ENCODE data around the gene SMPD1. TPM values are rescaled to one million over a fixed set of nuclear protein-coding genes. Genes with fewer than 3 reads are reported as not detected.
A peak's percentile ranks its signal among the peaks of the same experiment; 100 is the strongest.
"Not testable (repeated sequence)": the region's sequence is repeated elsewhere in the genome, so short reads cannot be mapped to it uniquely, and the experiment has no call there.

Gene SMPD1
- total and polyA plus RNA-seq, 2 donors: 9.5 to 33.8 TPM

DNA sequence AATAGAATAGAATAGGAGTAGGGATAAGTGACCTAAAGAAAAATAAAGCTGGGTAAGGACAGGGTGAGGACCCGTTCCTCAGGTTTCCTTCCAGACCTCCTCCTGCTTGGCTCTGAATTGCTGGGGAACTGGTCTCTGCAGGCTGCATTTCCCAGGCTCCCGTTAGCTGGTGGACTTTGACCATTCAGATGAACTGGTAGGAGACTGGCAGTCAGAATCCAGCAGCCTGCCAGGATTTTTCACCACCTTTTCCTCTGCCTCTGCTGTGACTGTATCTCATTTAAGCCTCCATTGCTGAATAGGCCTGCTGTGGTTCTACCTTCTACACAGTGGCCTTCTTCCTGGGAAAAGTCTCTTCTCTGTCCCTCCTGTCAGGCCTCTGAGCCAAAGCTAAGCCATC, 24.6 kb upstream of the SMPD1 start:
- H3K4me1 ChIP-seq (ENCODE audit: insufficient read depth): no peaks in the 10 kb centered on the region
- H3K36me3 ChIP-seq (ENCODE audit: insufficient read depth): no peaks in the 10 kb centered on the region
- no peak overlapping the region for H3K27ac ChIP-seq (ENCODE audit: low read depth)
- H3K4me3 ChIP-seq (ENCODE audit: low read depth, low read length): no peak overlapping the region
- no peak for DNase-seq (ENCODE audit: extremely low spot score)
- 85% methylated on average over 2 of the region's 2 CpGs for WGBS

DNA sequence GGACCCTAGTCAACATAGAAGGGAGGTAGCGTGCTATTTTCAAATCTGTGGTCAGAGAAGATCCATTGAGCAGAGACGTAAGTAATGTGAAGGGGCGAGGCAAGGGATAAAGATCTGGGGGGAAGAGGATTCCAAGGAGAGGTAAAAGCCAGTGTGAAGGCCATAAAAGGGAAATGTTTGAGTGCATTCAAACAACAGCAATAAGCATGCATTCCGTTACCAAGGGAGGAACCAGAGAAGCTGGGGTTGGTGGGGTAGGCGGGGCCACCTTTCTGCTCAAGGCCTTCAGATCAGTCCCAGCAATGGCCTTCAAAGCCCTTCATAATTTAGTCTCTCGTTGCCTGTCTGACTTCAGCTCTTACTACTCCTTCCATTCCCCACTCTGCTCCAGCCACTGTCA, 18.4 kb upstream of the SMPD1 start:
- no peaks in the 10 kb centered on the region for H3K36me3 ChIP-seq (ENCODE audit: insufficient read depth)
- WGBS: 77% methylated on average over 6 of the region's 6 CpGs
- no peak for DNase-seq (ENCODE audit: extremely low spot score)

DNA sequence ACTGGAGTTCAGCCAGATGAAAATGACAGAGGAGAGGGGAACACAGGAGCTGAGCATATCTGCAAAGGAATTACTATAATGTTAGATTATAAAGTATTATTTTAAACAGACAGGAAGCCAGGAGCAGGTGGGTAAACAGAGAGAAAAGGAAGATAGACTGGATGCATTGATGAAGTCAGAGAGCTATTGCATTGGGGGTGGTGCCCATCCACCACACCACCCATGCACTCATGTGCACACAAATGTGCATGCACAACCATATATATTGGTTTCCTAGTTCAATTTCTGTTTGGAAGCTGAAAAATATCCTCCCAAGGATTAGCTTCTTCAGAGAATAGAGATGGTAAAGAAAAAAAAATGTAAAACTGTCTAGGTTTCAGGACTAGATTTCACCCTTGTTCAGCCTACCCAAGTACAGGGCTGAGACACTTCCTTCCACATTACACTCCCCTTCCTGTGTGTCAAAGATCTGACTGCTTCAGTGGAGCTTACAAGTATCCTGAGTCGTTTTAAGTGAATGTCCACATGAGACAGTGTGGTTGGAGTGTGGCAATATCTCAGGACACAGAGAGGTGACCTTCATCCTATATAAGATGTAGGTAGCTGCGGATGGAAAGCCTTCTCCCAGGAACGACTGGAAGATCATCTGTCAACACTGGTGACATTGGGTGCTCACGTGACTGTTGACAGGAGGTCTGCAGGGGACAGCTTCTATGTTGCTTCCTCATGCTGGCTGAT, 12.2 kb upstream of the SMPD1 start:
- 42% methylated on average over 4 of the region's 4 CpGs for WGBS
- H3K36me3 ChIP-seq (ENCODE audit: insufficient read depth): no peaks in the 10 kb centered on the region
- no peak overlapping the region for H3K4me3 ChIP-seq (ENCODE audit: low read depth, low read length)
- no peaks in the 10 kb centered on the region for H3K4me1 ChIP-seq (ENCODE audit: insufficient read depth)
- H3K27ac ChIP-seq (ENCODE audit: low read depth): no peak overlapping the region
- no peak for DNase-seq (ENCODE audit: extremely low spot score)

More for the DNA sequence above, 18.4 kb upstream of the SMPD1 start:
- Histone ChIP-seq H3K27ac (ENCODE audit: low read depth) (no peak overlapping the region), H3K4me3 (ENCODE audit: low read depth, low read length) (no peak overlapping the region), H3K4me1 (ENCODE audit: insufficient read depth) (no peaks in the 10 kb centered on the region)

DNA sequence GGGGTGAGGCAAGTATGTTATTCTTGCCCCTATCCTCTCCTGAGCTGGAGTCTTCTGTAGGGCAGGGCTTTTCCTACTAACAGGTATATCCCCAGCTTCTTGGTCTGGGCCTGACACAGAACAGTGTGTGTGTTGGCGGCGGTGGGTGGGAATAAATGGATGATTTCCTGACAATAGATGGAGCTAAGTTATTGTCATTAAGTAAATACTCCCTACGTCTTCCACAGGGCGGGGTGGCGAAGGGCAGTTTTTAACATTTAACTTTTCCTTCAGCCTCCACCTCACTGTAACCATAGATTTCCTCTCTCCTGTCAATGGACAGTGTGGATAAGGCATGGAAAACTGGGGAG, 11.7 kb upstream of the SMPD1 start:
- Histone ChIP-seq H3K4me3 (ENCODE audit: low read depth, low read length) (no peak overlapping the region), H3K27ac (ENCODE audit: low read depth) (no peak overlapping the region), H3K36me3 (ENCODE audit: insufficient read depth) (no peaks in the 10 kb centered on the region), H3K4me1 (ENCODE audit: insufficient read depth) (no peaks in the 10 kb centered on the region)
- no peak for DNase-seq (ENCODE audit: extremely low spot score)
- WGBS: 73% methylated on average over 5 of the region's 5 CpGs

DNA sequence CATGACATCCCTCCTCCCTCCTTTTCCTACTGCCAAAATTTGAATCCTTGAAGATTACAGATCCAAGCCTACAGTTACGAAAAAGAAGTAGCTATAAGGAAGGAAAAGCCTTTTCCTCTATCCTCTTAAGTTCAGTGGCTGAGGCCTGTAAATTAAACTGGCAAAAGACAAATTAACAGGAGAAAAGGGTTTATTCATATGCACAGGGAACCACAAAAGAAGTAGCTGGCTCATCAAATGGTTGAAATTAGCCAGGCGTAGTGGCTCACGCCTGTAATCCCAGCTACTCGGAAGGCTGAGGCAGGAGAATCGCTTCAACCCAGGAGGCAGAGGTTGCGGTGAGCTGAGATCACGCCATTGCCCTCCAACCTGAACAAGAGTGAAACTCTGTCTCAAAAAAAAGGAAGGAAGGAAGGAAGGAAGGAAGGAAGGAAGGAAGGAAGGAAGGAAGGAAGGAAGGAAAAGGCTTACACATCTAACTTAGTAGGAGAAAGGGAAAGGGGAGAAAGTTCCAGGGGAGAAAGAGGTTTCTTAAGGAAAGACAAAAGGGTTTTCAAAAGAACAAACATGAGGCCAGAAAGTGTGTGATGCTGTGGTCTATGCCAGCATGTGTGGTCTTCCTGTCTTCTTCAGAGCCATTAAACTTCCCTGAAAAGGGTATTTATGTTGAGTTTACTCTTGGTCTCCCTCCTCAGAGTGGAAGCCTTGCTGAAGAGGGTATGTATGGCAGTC, 5.1 kb upstream of the SMPD1 start:
- DNase-seq (ENCODE audit: extremely low spot score): no peak
- Histone ChIP-seq H3K36me3 (ENCODE audit: insufficient read depth) (no peaks in the 10 kb centered on the region), H3K27ac (ENCODE audit: low read depth) (no peak overlapping the region), H3K4me1 (ENCODE audit: insufficient read depth) (no peaks in the 10 kb centered on the region), H3K4me3 (ENCODE audit: low read depth, low read length) (no peak overlapping the region)
- 82% methylated on average over 7 of the region's 7 CpGs for WGBS

DNA sequence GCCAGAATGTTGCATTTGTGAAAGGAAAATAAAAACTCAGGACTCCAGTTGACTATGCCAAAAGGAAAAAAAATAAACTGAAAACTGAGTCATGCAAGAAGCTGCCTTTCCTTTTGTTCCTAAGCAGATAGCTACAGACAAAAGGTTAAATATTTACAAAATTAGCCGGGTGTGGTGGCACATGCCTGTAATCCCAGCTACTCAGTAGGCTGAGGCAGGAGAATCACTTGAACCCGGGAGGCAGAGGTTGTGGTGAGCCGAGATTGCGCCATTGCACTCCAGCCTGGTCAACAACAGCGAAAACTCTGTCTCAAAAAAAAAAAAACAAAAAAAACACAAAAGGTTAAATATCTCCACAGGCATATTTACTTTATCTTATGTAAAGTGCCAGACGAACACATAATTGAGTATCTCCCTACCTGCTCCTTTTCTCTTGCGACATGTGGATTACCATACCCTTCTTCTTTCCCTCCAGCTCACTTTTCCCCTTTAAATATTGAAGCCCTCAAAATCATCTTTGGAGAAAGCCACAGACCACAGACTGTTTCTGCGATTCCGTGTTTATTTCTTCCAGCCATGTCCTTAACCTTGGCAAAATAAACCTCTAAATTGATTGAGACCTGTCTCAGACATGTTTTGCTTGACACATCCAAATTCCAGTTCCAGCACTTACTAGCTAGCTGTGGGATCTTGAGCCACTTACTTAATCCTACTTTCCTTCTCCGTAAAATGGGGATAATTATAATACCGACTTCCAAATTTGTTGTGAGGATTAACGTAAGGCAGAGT, 2.3 kb upstream of the SMPD1 start:
- no peak for DNase-seq (ENCODE audit: extremely low spot score)
- Histone ChIP-seq H3K27ac (ENCODE audit: low read depth) (no peak overlapping the region), H3K4me3 (ENCODE audit: low read depth, low read length) (no peak overlapping the region), H3K4me1 (ENCODE audit: insufficient read depth) (no peaks in the 10 kb centered on the region), H3K36me3 (ENCODE audit: insufficient read depth) (no peaks in the 10 kb centered on the region)
- 66% methylated on average over 12 of the region's 12 CpGs for WGBS

DNA sequence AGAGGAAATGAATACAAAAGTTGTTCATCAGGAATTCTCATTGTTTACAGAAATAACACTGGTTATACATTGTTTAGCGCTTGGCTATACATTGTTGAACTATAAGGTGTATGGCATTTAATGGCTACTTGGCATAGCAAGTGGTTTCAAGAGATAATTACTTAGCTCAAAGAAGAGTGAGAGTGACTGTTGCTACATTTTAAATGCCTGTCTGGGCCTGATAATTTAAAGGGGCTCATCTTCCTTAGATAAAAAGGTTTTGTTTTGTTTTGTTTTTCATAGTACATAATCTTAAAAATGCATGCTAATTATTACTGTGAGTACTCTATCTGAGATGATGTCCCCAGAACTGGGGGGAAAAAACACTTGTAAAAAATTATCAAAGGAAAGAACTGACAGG, 1.5 kb upstream of the SMPD1 start:
- no peak for DNase-seq (ENCODE audit: extremely low spot score)
- Histone ChIP-seq H3K4me1 (ENCODE audit: insufficient read depth) (no peaks in the 10 kb centered on the region), H3K4me3 (ENCODE audit: low read depth, low read length) (no peak overlapping the region), H3K36me3 (ENCODE audit: insufficient read depth) (no peaks in the 10 kb centered on the region), H3K27ac (ENCODE audit: low read depth) (no peak overlapping the region)
- 91% methylated on average over 1 of the region's 1 CpG for WGBS

DNA sequence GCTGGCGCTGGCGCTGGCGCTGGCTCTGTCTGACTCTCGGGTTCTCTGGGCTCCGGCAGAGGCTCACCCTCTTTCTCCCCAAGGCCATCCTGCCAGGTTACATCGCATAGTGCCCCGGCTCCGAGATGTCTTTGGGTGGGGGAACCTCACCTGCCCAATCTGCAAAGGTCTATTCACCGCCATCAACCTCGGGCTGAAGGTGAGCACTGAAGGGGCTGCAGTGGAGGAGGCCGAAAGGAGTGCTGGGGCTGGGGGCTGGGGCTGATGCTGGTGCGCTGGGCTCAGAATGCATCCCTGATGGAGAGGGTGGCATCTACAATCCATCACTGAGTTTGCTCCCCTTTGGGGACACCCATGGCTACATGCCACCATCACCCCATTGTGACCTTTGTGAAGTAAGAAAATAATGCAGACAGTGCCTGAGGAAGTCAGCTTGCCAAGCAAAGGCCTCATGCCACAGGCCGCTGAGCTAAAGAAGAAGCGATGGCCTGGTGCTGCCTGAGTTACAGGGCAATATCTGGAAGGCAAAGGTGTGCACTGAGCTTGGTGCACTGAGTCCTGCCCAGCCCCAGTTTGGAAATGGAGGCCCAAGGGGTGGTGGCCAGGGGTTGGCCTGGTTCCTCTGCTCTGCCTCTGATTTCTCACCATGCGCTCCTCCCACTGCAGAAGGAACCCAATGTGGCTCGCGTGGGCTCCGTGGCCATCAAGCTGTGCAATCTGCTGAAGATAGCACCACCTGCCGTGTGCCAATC, 620 bp downstream of the SMPD1 start:
- 30% methylated on average over 19 of the region's 19 CpGs for WGBS
- no peak for DNase-seq (ENCODE audit: extremely low spot score)
- H3K4me3 ChIP-seq (ENCODE audit: low read depth, low read length): peak overlapping the region; percentile 80
- no peaks in the 10 kb centered on the region for H3K36me3 ChIP-seq (ENCODE audit: insufficient read depth)
- peak overlapping the region; percentile 87 for H3K27ac ChIP-seq (ENCODE audit: low read depth)
- H3K4me1 ChIP-seq (ENCODE audit: insufficient read depth): no peaks in the 10 kb centered on the region

DNA sequence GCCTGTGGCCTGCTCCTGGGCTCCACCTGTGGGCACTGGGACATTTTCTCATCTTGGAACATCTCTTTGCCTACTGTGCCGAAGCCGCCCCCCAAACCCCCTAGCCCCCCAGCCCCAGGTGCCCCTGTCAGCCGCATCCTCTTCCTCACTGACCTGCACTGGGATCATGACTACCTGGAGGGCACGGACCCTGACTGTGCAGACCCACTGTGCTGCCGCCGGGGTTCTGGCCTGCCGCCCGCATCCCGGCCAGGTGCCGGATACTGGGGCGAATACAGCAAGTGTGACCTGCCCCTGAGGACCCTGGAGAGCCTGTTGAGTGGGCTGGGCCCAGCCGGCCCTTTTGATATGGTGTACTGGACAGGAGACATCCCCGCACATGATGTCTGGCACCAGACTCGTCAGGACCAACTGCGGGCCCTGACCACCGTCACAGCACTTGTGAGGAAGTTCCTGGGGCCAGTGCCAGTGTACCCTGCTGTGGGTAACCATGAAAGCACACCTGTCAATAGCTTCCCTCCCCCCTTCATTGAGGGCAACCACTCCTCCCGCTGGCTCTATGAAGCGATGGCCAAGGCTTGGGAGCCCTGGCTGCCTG, 1.4 kb downstream of the SMPD1 start:
- H3K27ac ChIP-seq (ENCODE audit: low read depth): no peak overlapping the region
- H3K4me3 ChIP-seq (ENCODE audit: low read depth, low read length): peak overlapping the region; percentile 80
- no peaks in the 10 kb centered on the region for H3K4me1 ChIP-seq (ENCODE audit: insufficient read depth)
- DNase-seq (ENCODE audit: extremely low spot score): no peak
- WGBS: 94% methylated on average over 18 of the region's 18 CpGs
- no peaks in the 10 kb centered on the region for H3K36me3 ChIP-seq (ENCODE audit: insufficient read depth)

DNA sequence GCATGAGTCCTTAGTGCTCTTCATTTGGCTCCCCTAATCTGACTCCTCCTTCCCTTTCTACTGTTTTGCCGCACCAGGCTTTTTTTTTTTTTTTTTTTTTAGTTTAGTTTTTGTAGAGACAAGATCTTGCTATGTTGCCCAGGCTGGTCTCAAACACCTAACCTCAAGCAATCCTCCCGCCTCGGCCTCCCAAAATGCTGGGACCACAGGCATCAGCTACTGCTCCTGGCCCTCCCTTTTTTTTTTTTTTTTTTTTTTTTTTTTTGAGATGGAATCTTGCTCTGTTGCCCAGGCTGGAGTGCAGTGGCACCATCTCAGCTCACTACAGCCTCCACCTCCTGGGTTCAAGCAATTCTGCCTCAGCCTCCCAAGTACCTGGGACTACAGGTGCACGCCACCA, 2.0 kb downstream of the SMPD1 start:
- 99% methylated on average over 4 of the region's 4 CpGs for WGBS
- H3K36me3 ChIP-seq (ENCODE audit: insufficient read depth); DNase-seq (ENCODE audit: extremely low spot score); H3K4me3 ChIP-seq (ENCODE audit: low read depth, low read length); H3K4me1 ChIP-seq (ENCODE audit: insufficient read depth); H3K27ac ChIP-seq (ENCODE audit: low read depth): not testable (repeated sequence)

DNA sequence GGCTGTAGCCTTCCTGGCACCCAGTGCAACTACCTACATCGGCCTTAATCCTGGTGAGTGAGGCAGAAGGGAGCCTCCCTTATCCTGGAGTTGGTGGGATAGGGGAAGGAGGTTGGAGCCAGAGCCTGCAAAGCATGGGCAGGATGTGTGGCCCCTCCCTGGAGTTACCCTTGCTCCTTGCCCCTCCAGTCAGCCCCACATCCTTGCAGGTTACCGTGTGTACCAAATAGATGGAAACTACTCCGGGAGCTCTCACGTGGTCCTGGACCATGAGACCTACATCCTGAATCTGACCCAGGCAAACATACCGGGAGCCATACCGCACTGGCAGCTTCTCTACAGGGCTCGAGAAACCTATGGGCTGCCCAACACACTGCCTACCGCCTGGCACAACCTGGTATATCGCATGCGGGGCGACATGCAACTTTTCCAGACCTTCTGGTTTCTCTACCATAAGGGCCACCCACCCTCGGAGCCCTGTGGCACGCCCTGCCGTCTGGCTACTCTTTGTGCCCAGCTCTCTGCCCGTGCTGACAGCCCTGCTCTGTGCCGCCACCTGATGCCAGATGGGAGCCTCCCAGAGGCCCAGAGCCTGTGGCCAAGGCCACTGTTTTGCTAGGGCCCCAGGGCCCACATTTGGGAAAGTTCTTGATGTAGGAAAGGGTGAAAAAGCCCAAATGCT, 3.9 kb downstream of the SMPD1 start:
- WGBS: 84% methylated on average over 16 of the region's 16 CpGs
- Histone ChIP-seq H3K4me1 (ENCODE audit: insufficient read depth) (no peaks in the 10 kb centered on the region), H3K4me3 (ENCODE audit: low read depth, low read length) (no peak overlapping the region), H3K36me3 (ENCODE audit: insufficient read depth) (no peaks in the 10 kb centered on the region), H3K27ac (ENCODE audit: low read depth) (no peak overlapping the region)
- no peak for DNase-seq (ENCODE audit: extremely low spot score)

DNA sequence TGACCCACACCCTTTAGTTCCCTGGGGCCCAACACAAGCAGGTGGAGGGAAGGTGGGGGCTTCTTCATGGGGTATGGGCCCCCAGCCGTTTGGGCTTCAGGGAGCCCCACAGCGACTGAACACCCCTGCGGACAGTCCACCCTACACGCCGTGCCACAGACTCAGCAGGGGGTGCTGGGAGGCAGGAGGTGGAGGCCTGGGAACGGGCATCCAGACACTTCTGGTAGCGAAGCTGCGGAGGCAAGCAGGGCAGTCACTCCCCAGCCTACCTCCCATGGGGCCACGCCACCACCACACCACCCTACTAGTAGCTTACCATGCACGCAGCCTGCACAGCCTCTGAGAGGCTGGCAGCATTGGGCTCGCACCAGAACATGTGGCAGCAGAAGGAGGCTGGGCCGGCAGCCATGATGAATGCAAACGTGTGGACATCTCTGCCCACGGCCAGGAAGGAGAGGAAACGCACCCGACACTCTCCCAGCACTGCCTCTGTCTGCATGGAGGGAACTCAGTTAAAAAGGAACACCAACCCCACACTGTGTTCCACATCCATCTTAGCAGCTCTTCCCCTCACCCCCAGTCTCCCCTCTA, 5.3 kb downstream of the SMPD1 start:
- no peak overlapping the region for H3K27ac ChIP-seq (ENCODE audit: low read depth)
- 84% methylated on average over 16 of the region's 16 CpGs for WGBS
- H3K4me1 ChIP-seq (ENCODE audit: insufficient read depth): no peaks in the 10 kb centered on the region
- no peak for DNase-seq (ENCODE audit: extremely low spot score)
- H3K36me3 ChIP-seq (ENCODE audit: insufficient read depth): no peaks in the 10 kb centered on the region
- H3K4me3 ChIP-seq (ENCODE audit: low read depth, low read length): no peak overlapping the region
